Hepatocyte (in vitro differentiated cells): Measurements from ENCODE around the gene ARFGAP2. TPM values are rescaled to one million over a fixed set of nuclear protein-coding genes. Genes with fewer than 3 reads are reported as not detected.
"Not testable (repeated sequence)": the region's sequence is repeated elsewhere in the genome, so short reads cannot be mapped to it uniquely, and the experiment has no call there.

Experiments
- DNase-seq: peaks from one replicate; pipeline ENCODE4 v3.0.0-alpha.2; 2016; ENCODE audit warnings: low spot score
- H2AFZ ChIP-seq: fragments of 200-600 bp; sonication (generic); 2 replicates; pipeline ENCODE4 v1.6.0; 2016; ENCODE audit warnings: antibody characterized with exemption, mild to moderate bottlenecking
- H3K27ac ChIP-seq: fragments of 200-600 bp; sonication (generic); 2 replicates; pipeline ENCODE4 v1.5.1; 2016; ENCODE audit warnings: mild to moderate bottlenecking
- H3K27me3 ChIP-seq: fragments of 200-600 bp; sonication (generic); 2 replicates; pipeline ENCODE4 v1.6.1; 2016
- H3K36me3 ChIP-seq: fragments of 200-600 bp; sonication (generic); replicated peaks from 2 replicates; pipeline ENCODE4 v1.5.1; 2016; ENCODE audit warnings: low read depth; ENCODE audit not compliant: insufficient read depth
- H3K4me1 ChIP-seq: fragments of 200-600 bp; sonication (generic); 2 replicates; pipeline ENCODE4 v1.5.1; 2016; ENCODE audit warnings: mild to moderate bottlenecking, moderate library complexity; ENCODE audit not compliant: insufficient read depth
- H3K4me2 ChIP-seq: fragments of 200-600 bp; sonication (generic); 2 replicates; pipeline ENCODE4 v1.6.0; 2016
- H3K4me3 ChIP-seq: fragments of 200-600 bp; sonication (generic); 2 replicates; pipeline ENCODE4 v1.5.1; 2016; ENCODE audit warnings: mild to moderate bottlenecking
- H3K79me2 ChIP-seq: fragments of 200-600 bp; sonication (generic); 2 replicates; pipeline ENCODE4 v1.6.0; 2017; ENCODE audit warnings: mild to moderate bottlenecking
- H3K9me2 ChIP-seq: fragments of 200-600 bp; sonication (generic); replicated peaks from 2 replicates; pipeline ENCODE4 v1.6.0; 2017; ENCODE audit warnings: mild to moderate bottlenecking; ENCODE audit not compliant: insufficient read depth
- H3K9me3 ChIP-seq: fragments of 200-600 bp; sonication (generic); 2 replicates; pipeline ENCODE4 v1.5.1; 2016; ENCODE audit warnings: low read depth, mild to moderate bottlenecking
- H4K20me1 ChIP-seq: fragments of 200-600 bp; sonication (generic); 2 replicates; pipeline ENCODE4 v1.6.0; 2016; ENCODE audit warnings: mild to moderate bottlenecking; ENCODE audit not compliant: insufficient read depth, poor library complexity, severe bottlenecking
- EZH2 ChIP-seq: fragments of 200-600 bp; sonication (generic); IDR thresholded peaks from 2 replicates; pipeline ENCODE4 v1.6.1; 2016; ENCODE audit warnings: antibody characterized with exemption, mild to moderate bottlenecking, borderline replicate concordance
- EZH2phosphoT487 ChIP-seq: fragments of 200-600 bp; sonication (generic); IDR thresholded peaks from one replicate; pipeline ENCODE4 v1.6.1; 2018; ENCODE audit warnings: antibody characterized with exemption, mild to moderate bottlenecking, low read depth, moderate library complexity; ENCODE audit not compliant: unreplicated experiment, severe bottlenecking
- WGBS: methylation state at CpG from one replicate; pipeline ENCODE4 v1.1.6; 2016; ENCODE audit warnings: low lambda C conversion rate; ENCODE audit errors: missing lambda C conversion rate; 5-methylcytosine and 5-hydroxymethylcytosine counted together
- polyA plus RNA-seq: library from polyadenylated mRNA; unstranded; fragments of >200 nt; fragmentation: Nextera tagmentation; extraction: Ambion mirVana; gene quantifications from 2 replicates; pipeline ENCODE4 v1.2.1, GENCODE V29; 2016
- total RNA-seq: library from RNA; depleted of rRNA; stranded (reverse); fragments of >200 nt; gene quantifications from 2 replicates; pipeline ENCODE4 v1.2.3, GENCODE V29; 2014
- TF ChIP-seq, protein P1 (sequence below): fragments of 200-600 bp; sonication (generic); IDR thresholded peaks from 2 replicates; pipeline ENCODE4 v1.5.1; 2016; ENCODE audit warnings: antibody characterized with exemption, mild to moderate bottlenecking; ENCODE audit not compliant: poor library complexity

Gene ARFGAP2
- total and polyA plus RNA-seq, 2 experiments from 2014 or later, result 64.3 to 146 TPM

GRCh38 chr11:47212938-47213337, 36.3 kb upstream of the ARFGAP2 start:
- Histone ChIP-seq H3K4me3 (no peak overlapping the region), H3K9me2 (no peaks in the 10 kb centered on the region), H3K4me1 (peaks cover 23% of the 10 kb centered on the region), H3K27ac (no peak overlapping the region), H4K20me1 (no peaks in the 10 kb centered on the region), H3K27me3 (no peaks in the 10 kb centered on the region), H3K79me2 (peaks cover 15% of the 10 kb centered on the region), H3K36me3 (no peaks in the 10 kb centered on the region), H3K9me3 (no peaks in the 10 kb centered on the region), H3K4me2 (no peak overlapping the region), H2AFZ (no peak overlapping the region)
- DNase-seq, result peak; percentile 15
- 87% methylated on average over 12 of the region's 12 CpGs for WGBS
- no peak for TF ChIP-seq EZH2phosphoT487
- no peak for TF ChIP-seq EZH2
- TF ChIP-seq, protein P1, sequence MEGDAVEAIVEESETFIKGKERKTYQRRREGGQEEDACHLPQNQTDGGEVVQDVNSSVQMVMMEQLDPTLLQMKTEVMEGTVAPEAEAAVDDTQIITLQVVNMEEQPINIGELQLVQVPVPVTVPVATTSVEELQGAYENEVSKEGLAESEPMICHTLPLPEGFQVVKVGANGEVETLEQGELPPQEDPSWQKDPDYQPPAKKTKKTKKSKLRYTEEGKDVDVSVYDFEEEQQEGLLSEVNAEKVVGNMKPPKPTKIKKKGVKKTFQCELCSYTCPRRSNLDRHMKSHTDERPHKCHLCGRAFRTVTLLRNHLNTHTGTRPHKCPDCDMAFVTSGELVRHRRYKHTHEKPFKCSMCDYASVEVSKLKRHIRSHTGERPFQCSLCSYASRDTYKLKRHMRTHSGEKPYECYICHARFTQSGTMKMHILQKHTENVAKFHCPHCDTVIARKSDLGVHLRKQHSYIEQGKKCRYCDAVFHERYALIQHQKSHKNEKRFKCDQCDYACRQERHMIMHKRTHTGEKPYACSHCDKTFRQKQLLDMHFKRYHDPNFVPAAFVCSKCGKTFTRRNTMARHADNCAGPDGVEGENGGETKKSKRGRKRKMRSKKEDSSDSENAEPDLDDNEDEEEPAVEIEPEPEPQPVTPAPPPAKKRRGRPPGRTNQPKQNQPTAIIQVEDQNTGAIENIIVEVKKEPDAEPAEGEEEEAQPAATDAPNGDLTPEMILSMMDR, result no peak

- Histone ChIP-seq H3K36me3 (no peaks in the 10 kb centered on the region), H3K4me3 (no peak overlapping the region)
- whole genome bisulfite sequencing, result 91% methylated on average over 5 of the region's 5 CpGs
These were observed 31.9 kb upstream of the ARFGAP2 start for GRCh38 chr11:47208628-47209027.

GRCh38 chr11:47208008-47208552, 31.4 kb upstream of the ARFGAP2 start:
- H3K4me1 ChIP-seq, H4K20me1 ChIP-seq, H3K9me3 ChIP-seq, H3K27me3 ChIP-seq, H3K36me3 ChIP-seq, H3K4me2 ChIP-seq, H3K27ac ChIP-seq, H3K79me2 ChIP-seq, H2AFZ ChIP-seq, H3K9me2 ChIP-seq, H3K4me3 ChIP-seq, DNase-seq: not testable (repeated sequence)
- WGBS, result 96% methylated on average over 12 of the region's 13 CpGs

More at GRCh38 chr11:47208628-47209027, 31.9 kb upstream of the ARFGAP2 start:
- H3K4me2 ChIP-seq, result no peak overlapping the region
- no peak overlapping the region for H3K27ac ChIP-seq
- no peaks in the 10 kb centered on the region for H3K27me3 ChIP-seq
- H2AFZ ChIP-seq, result no peak overlapping the region
- no peak for TF ChIP-seq EZH2phosphoT487
- TF ChIP-seq, protein P1, result no peak
- no peaks in the 10 kb centered on the region for H3K9me2 ChIP-seq
- H3K4me1 ChIP-seq, result no peaks in the 10 kb centered on the region
- no peak for DNase-seq
- no peaks in the 10 kb centered on the region for H3K79me2 ChIP-seq
- no peaks in the 10 kb centered on the region for H3K9me3 ChIP-seq
- no peaks in the 10 kb centered on the region for H4K20me1 ChIP-seq

DNA sequence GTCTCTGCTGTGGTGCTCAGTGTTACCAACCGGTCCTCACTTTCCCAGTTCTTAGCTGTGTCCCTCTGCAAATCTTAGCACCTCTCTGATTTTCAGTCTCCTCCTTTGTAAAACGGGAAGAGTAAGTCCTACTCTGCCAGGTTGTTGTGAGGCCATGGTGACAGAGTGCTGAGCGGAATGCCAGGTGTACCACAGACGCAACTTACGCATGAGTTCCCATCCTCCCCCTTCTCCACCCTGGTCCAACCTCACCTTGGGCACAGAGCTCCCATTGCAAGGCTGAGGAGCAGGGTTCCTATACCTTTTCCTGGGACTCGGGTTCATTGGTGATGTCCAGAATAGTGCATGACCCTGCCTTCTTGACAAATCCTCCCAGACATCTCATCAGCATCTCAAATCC, 30.8 kb upstream of the ARFGAP2 start:
- no peaks in the 10 kb centered on the region for H3K9me2 ChIP-seq
- H2AFZ ChIP-seq, result no peak overlapping the region
- no peaks in the 10 kb centered on the region for H3K36me3 ChIP-seq
- H3K9me3 ChIP-seq, result no peaks in the 10 kb centered on the region
- H3K4me3 ChIP-seq, result no peak overlapping the region
- H3K4me2 ChIP-seq, result no peak overlapping the region
- TF ChIP-seq EZH2phosphoT487 (no peak), EZH2 (no peak)
- TF ChIP-seq, protein P1, result no peak
- H3K27ac ChIP-seq, result no peak overlapping the region
- H3K79me2 ChIP-seq, result no peaks in the 10 kb centered on the region
- H3K4me1 ChIP-seq, result no peaks in the 10 kb centered on the region
- 92% methylated on average over 6 of the region's 6 CpGs for WGBS
- no peaks in the 10 kb centered on the region for H3K27me3 ChIP-seq
- DNase-seq, result no peak
- H4K20me1 ChIP-seq, result no peaks in the 10 kb centered on the region

DNA sequence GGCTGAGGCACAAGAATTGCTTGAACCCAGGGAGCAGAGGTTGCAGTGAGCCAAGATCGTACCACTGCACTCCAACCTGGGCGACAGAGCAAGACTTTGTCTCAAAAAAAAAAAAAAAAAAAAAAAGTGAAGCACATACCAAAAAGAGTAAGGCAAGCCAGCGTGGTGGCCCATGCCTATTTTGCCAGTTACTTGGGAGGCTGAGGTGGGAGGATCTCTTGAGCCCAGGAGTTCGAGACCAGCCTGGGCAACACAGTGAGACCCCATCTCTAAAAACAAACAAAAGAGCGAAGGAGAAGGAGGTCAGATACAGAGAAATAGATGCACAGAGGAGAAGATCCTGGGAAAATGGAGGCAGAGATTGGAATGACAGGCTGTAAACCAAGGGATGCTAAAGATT, 29.9 kb upstream of the ARFGAP2 start:
- not testable (repeated sequence) for H3K4me2 ChIP-seq, H4K20me1 ChIP-seq, DNase-seq, H3K9me3 ChIP-seq, H3K36me3 ChIP-seq, H3K4me3 ChIP-seq, H3K79me2 ChIP-seq, H3K27me3 ChIP-seq, H2AFZ ChIP-seq, H3K27ac ChIP-seq, H3K9me2 ChIP-seq, H3K4me1 ChIP-seq
- 90% methylated on average over 5 of the region's 5 CpGs for WGBS
